ENCODE data around the gene PHACTR3. TPM values are rescaled to one million over a fixed set of nuclear protein-coding genes. Genes with fewer than 3 reads are reported as not detected.

Gene PHACTR3
- total RNA-seq, 8 experiments from 2014 or later = 0.18 to 44.8 (median 26.7) TPM

DNA sequence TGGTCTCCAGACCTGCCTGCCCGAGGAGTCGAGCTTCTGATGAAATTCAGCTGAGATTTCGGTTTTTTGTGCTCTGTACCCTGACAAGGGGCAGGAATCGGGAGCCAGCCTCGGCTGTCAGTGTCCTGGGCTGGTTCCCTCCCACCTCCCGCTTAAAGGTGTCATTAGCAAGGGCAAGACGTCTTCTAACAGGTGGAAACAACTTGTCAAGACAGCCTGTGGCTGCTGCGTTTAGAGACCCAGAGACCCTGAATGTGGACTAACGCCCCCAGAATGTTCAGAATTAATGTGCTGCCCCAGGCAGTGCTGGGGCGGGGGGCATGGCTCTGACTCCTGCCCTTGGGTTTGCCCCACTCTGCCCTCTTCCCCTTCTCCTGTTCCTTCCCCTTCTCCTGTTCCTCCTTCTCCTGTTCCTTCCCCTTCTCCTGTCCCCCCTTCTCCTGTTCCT lies 69.7 kb downstream of the PHACTR3 start:
- 0 to 100% (median 53%) methylated on average over 1 to 5 of the region's 10 CpGs; no CpG with 5 or more reads in 6 of the 10 experiments for WGBS, 10 experiments
- Histone ChIP-seq H3K4me3 (no peak overlapping the region), H3K4me1 (replicated peaks in 1 of 2) (peaks cover 34 to 41% of the 10 kb centered on the region in 2 donors), H3K27ac (no peak overlapping the region)
- in situ Hi-C loops (cut with MboI; ENCODE audit: low pct_unique_long_range_greater_than_20kb in 2 of 9, low sequenced_read_pairs in 9 of 9, unreplicated experiment in 9 of 9) = no loop called here
- no peak for ATAC-seq (replicated peaks in 6 of 8)

DNA sequence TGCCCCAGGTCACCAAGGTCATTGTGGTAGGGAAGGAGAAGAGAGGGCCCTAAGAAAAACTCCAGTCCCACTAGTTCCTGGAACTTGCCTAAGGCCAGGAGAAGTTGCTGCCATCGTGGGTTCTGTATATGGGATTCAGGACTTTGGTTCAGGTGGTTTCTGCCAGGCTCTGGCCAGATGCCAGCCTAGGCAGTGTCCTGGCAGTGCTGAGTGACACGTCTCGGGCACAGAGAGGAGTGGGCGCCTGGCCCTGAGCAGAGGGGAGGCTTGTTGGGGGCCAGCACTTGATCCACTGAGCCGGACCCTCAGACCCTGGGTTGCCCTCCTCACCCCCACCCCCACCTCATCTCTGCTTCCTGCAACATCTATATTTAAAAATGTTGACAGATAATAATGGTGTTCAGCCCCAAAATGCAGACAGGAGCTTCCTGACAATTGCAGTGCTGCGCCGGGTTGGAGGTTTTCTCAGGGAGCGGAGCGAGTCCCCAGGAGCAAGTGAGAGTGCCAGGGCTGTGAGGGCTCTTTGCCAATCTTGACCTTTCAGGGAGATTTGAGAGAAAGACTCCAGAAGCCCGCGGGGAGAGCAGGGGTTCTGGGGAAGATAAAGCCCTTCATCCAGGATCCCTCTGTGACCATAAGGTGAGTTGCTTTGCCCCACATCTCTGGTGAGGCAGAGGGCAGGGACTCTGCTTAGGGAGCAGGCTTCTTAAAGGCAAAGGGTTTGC lies 71.9 kb downstream of the PHACTR3 start:
- WGBS, 10 experiments = 14 to 25% methylated on average over 2 of the region's 11 CpGs; no CpG with 5 or more reads in 8 of the 10 experiments
- peak in 1 of 8 experiments; percentile 2 for ATAC-seq (replicated peaks in 6 of 8)
- Histone ChIP-seq H3K27ac (no peak overlapping the region), H3K4me1 (replicated peaks in 1 of 2) (peaks cover 40 to 41% of the 10 kb centered on the region in 2 donors), H3K4me3 (no peak overlapping the region)
- in situ Hi-C loops (cut with MboI; ENCODE audit: low pct_unique_long_range_greater_than_20kb in 2 of 9, low sequenced_read_pairs in 9 of 9, unreplicated experiment in 9 of 9) = no loop called here

DNA sequence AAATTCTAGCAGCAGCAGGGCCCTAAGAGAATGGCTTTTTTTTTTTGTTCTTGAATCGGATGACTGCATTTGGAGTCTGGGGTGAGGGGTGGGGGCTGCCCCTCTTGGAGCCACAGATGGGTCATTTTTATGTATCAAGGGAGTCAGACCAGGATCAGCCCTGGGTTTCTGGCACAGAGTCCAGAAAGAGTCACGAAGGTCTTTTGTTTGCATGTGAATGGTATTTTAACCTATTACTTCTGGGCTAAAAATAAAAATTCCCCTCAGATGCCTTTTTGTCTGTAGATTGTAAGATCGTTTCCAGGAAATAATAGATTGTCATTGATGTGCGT lies 72.5 kb downstream of the PHACTR3 start:
- H3K4me3 ChIP-seq = no peak overlapping the region
- WGBS, 10 experiments = 0 to 28% (median 8%) methylated on average over 1 to 4 of the region's 4 CpGs; no CpG with 5 or more reads in 2 of the 10 experiments
- H3K4me1 ChIP-seq (replicated peaks in 1 of 2) = peaks cover 40 to 41% of the 10 kb centered on the region in 2 donors
- H3K27ac ChIP-seq = no peak overlapping the region
- in situ Hi-C loops (cut with MboI; ENCODE audit: low pct_unique_long_range_greater_than_20kb in 2 of 9, low sequenced_read_pairs in 9 of 9, unreplicated experiment in 9 of 9) = no loop called here
- peak in 5 of 8 experiments; percentile 34 to 55 (median 50) for ATAC-seq (replicated peaks in 6 of 8)

- in situ Hi-C loops (cut with MboI; ENCODE audit: low pct_unique_long_range_greater_than_20kb in 2 of 9, low sequenced_read_pairs in 9 of 9, unreplicated experiment in 9 of 9) = no loop called here
- Histone ChIP-seq H3K4me1 (replicated peaks in 1 of 2) (peaks cover 40 to 41% of the 10 kb centered on the region in 2 donors), H3K4me3 (no peak overlapping the region), H3K27ac (peak overlapping the region; percentile 7 to 32)
- ATAC-seq (replicated peaks in 6 of 8) = no peak
- 0 to 93% (median 75%) methylated on average over 1 to 6 of the region's 6 CpGs; no CpG with 5 or more reads in 1 of the 10 experiments for WGBS, 10 experiments
These were observed 73.2 kb downstream of the PHACTR3 start for GRCh38 chr20:59677586-59677985.

DNA sequence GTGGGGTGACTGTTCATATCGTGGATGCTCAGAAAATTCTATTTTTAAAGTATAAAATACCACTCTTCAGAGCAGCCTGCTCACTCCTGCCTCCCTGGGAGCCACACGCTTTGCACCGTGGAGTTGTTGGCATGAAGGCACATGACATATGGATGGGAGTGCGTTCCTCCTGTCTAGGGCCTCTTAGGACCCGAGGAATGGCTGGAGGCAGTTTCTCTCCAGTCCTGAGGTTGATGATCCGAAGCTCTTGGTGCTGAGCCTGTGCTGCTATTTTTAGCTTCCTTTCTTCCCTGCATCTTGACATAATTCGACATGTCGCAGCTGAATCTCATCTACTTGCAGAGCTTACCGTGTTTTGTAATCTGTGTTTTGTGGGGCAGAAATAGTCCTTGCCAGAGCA lies 73.9 kb downstream of the PHACTR3 start:
- in situ Hi-C loops (cut with MboI; ENCODE audit: low pct_unique_long_range_greater_than_20kb in 2 of 9, low sequenced_read_pairs in 9 of 9, unreplicated experiment in 9 of 9) = no loop called here
- WGBS, 10 experiments = 0 to 60% (median 30%) methylated on average over 1 to 6 of the region's 9 CpGs; no CpG with 5 or more reads in 1 of the 10 experiments

DNA sequence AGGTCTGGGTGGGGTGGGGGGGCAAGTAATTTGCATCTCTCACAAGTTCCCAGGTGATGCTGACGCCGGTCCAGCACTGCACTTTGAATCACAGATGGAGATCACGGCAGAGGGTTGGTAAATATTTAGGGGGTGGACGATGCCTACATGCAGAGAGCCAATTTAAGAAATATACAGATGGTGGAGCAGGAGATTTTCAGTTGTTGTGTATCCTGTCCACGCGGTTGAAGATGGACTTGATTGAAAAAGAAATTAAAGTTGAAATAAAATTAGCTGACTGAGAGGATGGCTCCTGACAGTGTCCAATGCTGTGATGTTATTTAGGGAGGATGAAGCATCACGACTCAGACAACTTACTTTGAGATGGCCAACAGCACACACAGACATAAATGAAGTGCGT lies 74.6 kb downstream of the PHACTR3 start:
- 44 to 93% (median 71%) methylated on average over 2 to 8 of the region's 8 CpGs; no CpG with 5 or more reads in 3 of the 10 experiments for WGBS, 10 experiments
- no peak for ATAC-seq (replicated peaks in 6 of 8)
- in situ Hi-C loops (cut with MboI; ENCODE audit: low pct_unique_long_range_greater_than_20kb in 2 of 9, low sequenced_read_pairs in 9 of 9, unreplicated experiment in 9 of 9) = no loop called here
- H3K27ac ChIP-seq = no peak overlapping the region
- H3K4me1 ChIP-seq (replicated peaks in 1 of 2) = peaks cover 40 to 41% of the 10 kb centered on the region in 2 donors
- no peak overlapping the region for H3K4me3 ChIP-seq

More for the DNA sequence above, 73.9 kb downstream of the PHACTR3 start:
- Histone ChIP-seq H3K4me1 (replicated peaks in 1 of 2) (peaks cover 40 to 41% of the 10 kb centered on the region in 2 donors), H3K27ac (peak overlapping the region; percentile 7 to 37), H3K4me3 (no peak overlapping the region)
- peak in 5 of 8 experiments; percentile 85 to 95 (median 94) for ATAC-seq (replicated peaks in 6 of 8)

GRCh38 chr20:59680148-59680650 lies 75.9 kb downstream of the PHACTR3 start:
- WGBS, 10 experiments = 29 to 100% (median 83%) methylated on average over 1 to 8 of the region's 9 CpGs; no CpG with 5 or more reads in 1 of the 10 experiments
- in situ Hi-C loops (cut with MboI; ENCODE audit: low pct_unique_long_range_greater_than_20kb in 2 of 9, low sequenced_read_pairs in 9 of 9, unreplicated experiment in 9 of 9) = no loop called here

DNA sequence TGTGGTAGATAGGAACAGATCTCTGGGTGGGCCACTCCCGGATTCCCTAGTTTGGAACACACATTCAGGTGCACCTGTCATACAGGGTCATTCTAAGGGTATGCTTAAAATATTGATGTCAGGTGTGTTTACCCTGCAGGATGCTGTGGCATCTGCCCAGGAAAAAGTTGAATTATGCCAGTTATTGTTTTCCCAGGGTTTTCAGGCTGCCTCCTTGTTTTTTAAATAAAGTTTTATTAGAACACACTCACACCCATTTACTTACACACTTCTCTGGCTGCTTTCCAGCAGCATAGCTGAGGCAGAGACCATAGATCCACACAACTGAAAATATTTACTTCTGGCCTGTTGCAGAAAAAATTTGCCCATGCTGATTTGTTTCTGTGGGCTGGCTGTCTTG lies 76.5 kb downstream of the PHACTR3 start:
- ATAC-seq (replicated peaks in 6 of 8) = no peak
- in situ Hi-C loops (cut with MboI; ENCODE audit: low pct_unique_long_range_greater_than_20kb in 2 of 9, low sequenced_read_pairs in 9 of 9, unreplicated experiment in 9 of 9) = no loop called here
- WGBS, 10 experiments = 60 to 100% (median 100%) methylated on average over 1 of the region's 1 CpG; no CpG with 5 or more reads in 3 of the 10 experiments
- H3K27ac ChIP-seq = no peak overlapping the region
- no peak overlapping the region for H3K4me3 ChIP-seq
- H3K4me1 ChIP-seq (replicated peaks in 1 of 2) = peaks cover 35 to 39% of the 10 kb centered on the region in 2 donors

More at GRCh38 chr20:59680148-59680650, 75.9 kb downstream of the PHACTR3 start:
- peaks cover 39 to 41% of the 10 kb centered on the region in 2 donors for H3K4me1 ChIP-seq (replicated peaks in 1 of 2)
- no peak overlapping the region for H3K27ac ChIP-seq
- H3K4me3 ChIP-seq = no peak overlapping the region
- ATAC-seq (replicated peaks in 6 of 8) = no peak

DNA sequence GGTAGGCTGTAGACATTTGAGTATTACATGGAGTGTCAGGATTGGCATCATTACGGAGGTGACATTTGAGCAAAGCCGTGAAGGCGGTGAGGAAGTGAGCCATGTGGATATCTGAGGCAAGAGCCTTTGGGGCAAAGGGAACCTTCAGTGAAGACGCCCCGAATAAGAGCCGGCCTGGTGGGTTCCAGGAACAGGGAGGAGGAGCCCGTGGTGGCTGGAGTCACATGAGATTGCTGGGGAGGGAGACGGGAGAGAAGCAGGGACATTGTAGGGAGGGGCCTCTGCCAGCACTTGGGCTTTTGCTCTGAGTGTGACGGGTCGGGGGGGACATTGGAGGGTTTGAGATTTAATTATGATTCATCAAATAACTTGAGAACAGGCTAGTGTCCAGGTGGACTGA lies 78.3 kb downstream of the PHACTR3 start:
- WGBS, 10 experiments = 15 to 100% (median 49%) methylated on average over 1 to 9 of the region's 10 CpGs; no CpG with 5 or more reads in 2 of the 10 experiments
- in situ Hi-C loops (cut with MboI; ENCODE audit: low pct_unique_long_range_greater_than_20kb in 2 of 9, low sequenced_read_pairs in 9 of 9, unreplicated experiment in 9 of 9) = no loop called here
- Histone ChIP-seq H3K4me3 (no peak overlapping the region), H3K4me1 (replicated peaks in 1 of 2) (peaks cover 17 to 22% of the 10 kb centered on the region in 2 donors), H3K27ac (no peak overlapping the region)
- ATAC-seq (replicated peaks in 6 of 8) = no peak

GRCh38 chr20:59683181-59683580 lies 78.8 kb downstream of the PHACTR3 start:
- Histone ChIP-seq H3K4me3 (no peak overlapping the region), H3K4me1 (replicated peaks in 1 of 2) (peaks cover 11 to 16% of the 10 kb centered on the region in 2 donors), H3K27ac (no peak overlapping the region)
- 41 to 100% (median 74%) methylated on average over 2 to 7 of the region's 7 CpGs; no CpG with 5 or more reads in 2 of the 10 experiments for WGBS, 10 experiments
- in situ Hi-C loops (cut with MboI; ENCODE audit: low pct_unique_long_range_greater_than_20kb in 2 of 9, low sequenced_read_pairs in 9 of 9, unreplicated experiment in 9 of 9) = no loop called here
- no peak for ATAC-seq (replicated peaks in 6 of 8)

GRCh38 chr20:59684685-59685242 lies 80.4 kb downstream of the PHACTR3 start:
- H3K4me1 ChIP-seq (replicated peaks in 1 of 2) = peaks cover 6 to 8% of the 10 kb centered on the region in 2 donors
- no peak overlapping the region for H3K27ac ChIP-seq
- in situ Hi-C loops (cut with MboI; ENCODE audit: low pct_unique_long_range_greater_than_20kb in 2 of 9, low sequenced_read_pairs in 9 of 9, unreplicated experiment in 9 of 9) = no loop called here
- no peak for ATAC-seq (replicated peaks in 6 of 8)
- no peak overlapping the region for H3K4me3 ChIP-seq
- WGBS, 10 experiments = 0 to 100% (median 80%) methylated on average over 2 to 6 of the region's 9 CpGs; no CpG with 5 or more reads in 5 of the 10 experiments

- in situ Hi-C loops (cut with MboI; ENCODE audit: low pct_unique_long_range_greater_than_20kb in 2 of 9, low sequenced_read_pairs in 9 of 9, unreplicated experiment in 9 of 9) = no loop called here
- Histone ChIP-seq H3K4me3 (no peak overlapping the region), H3K27ac (no peak overlapping the region), H3K4me1 (replicated peaks in 1 of 2) (peaks cover 6 to 8% of the 10 kb centered on the region in 2 donors)
- no peak for ATAC-seq (replicated peaks in 6 of 8)
- WGBS, 10 experiments = 38 to 98% (median 80%) methylated on average over 1 to 7 of the region's 7 CpGs
These were observed 82.3 kb downstream of the PHACTR3 start for GRCh38 chr20:59686404-59687346.

Measured in motor neuron (in vitro differentiated cells).